ENCODE results near the gene CTNNA1. TPM values are rescaled to one million over a fixed set of nuclear protein-coding genes. Genes with fewer than 3 reads are reported as not detected.

Gene CTNNA1
- total RNA-seq, 4 donors from 2014 or later, result 223 to 304 (median 263) TPM

GRCh38 chr5:138874241-138874640 lies 121.0 kb downstream of the CTNNA1 start:
- DNase-seq (ENCODE audit: low spot score in 2 of 2), result no peak
- 41 to 58% methylated on average over 6 of the region's 6 CpGs for WGBS, 2 donors
- intact Hi-C loops (cut with DNase I; ENCODE audit: low total_unique reads), result no loop called here
- no peak for TF ChIP-seq POLR2A (IDR thresholded peaks at IDR 0.05)
- no peak for TF ChIP-seq CTCF (IDR thresholded peaks at IDR 0.05)
- no peak overlapping the region for H3K4me3 ChIP-seq (ENCODE audit: low read depth, poor library complexity, severe bottlenecking)

- 51 to 66% methylated on average over 18 of the region's 18 CpGs for WGBS, 2 donors
- TF ChIP-seq POLR2A (IDR thresholded peaks at IDR 0.05) (no peak), CTCF (IDR thresholded peaks at IDR 0.05) (no peak)
- no peak for DNase-seq (ENCODE audit: low spot score in 2 of 2)
- H3K4me3 ChIP-seq (ENCODE audit: low read depth, poor library complexity, severe bottlenecking), result no peak within 1 kb of the TSS
- intact Hi-C loops (cut with DNase I; ENCODE audit: low total_unique reads), result no loop called here
These were observed 121.7 kb downstream of the CTNNA1 start, which contains the start of gene LRRTM2 for GRCh38 chr5:138874771-138875551. Gene LRRTM2 (minus strand): TSS chr5:138875335. CDS start chr5:138874911, 424 bp downstream.

GRCh38 chr5:138875552-138875875 lies 122.3 kb downstream of the CTNNA1 start:
- no peak for DNase-seq (ENCODE audit: low spot score in 2 of 2)
- 55 to 60% methylated on average over 2 of the region's 2 CpGs for WGBS, 2 donors
- no peak overlapping the region for H3K4me3 ChIP-seq (ENCODE audit: low read depth, poor library complexity, severe bottlenecking)

GRCh38 chr5:138875946-138876345 lies 122.7 kb downstream of the CTNNA1 start:
- intact Hi-C loops (cut with DNase I; ENCODE audit: low total_unique reads), result no loop called here
- TF ChIP-seq CTCF (IDR thresholded peaks at IDR 0.05), result no peak
- TF ChIP-seq POLR2A (IDR thresholded peaks at IDR 0.05), result no peak
- no peak for DNase-seq (ENCODE audit: low spot score in 2 of 2)
- WGBS, 2 donors, result 88 to 94% methylated on average over 3 of the region's 3 CpGs
- no peak overlapping the region for H3K4me3 ChIP-seq (ENCODE audit: low read depth, poor library complexity, severe bottlenecking)

More at GRCh38 chr5:138875552-138875875, 122.3 kb downstream of the CTNNA1 start:
- TF ChIP-seq POLR2A (IDR thresholded peaks at IDR 0.05) (no peak), CTCF (IDR thresholded peaks at IDR 0.05) (no peak)
- intact Hi-C loops (cut with DNase I; ENCODE audit: low total_unique reads), result no loop called here

- DNase-seq (ENCODE audit: low spot score in 2 of 2), result no peak
- no peak overlapping the region for H3K4me3 ChIP-seq (ENCODE audit: low read depth, poor library complexity, severe bottlenecking)
- WGBS, 2 donors, result 89 to 91% methylated on average over 4 of the region's 4 CpGs
- TF ChIP-seq CTCF (IDR thresholded peaks at IDR 0.05), result no peak
- TF ChIP-seq POLR2A (IDR thresholded peaks at IDR 0.05), result no peak
- intact Hi-C loops (cut with DNase I; ENCODE audit: low total_unique reads), result no loop called here
These were observed 123.6 kb downstream of the CTNNA1 start for GRCh38 chr5:138876811-138877210.

Data from lower leg skin (tissue), 4 donors.